DND-41 (cell line): Measurements from ENCODE around the gene GIGYF1.
"Not testable (repeated sequence)": the region's sequence is repeated elsewhere in the genome, so short reads cannot be mapped to it uniquely, and the experiment has no call there.

Experiments used
- ATAC-seq: fragments of 200-7000 bp; cut with Tn5 transposase; 3 replicates; pipeline ENCODE4 v1.9.1; 2021; ENCODE audit warnings: low read depth; ENCODE audit not compliant: insufficient read depth
- DNase-seq: peaks from one replicate; pipeline ENCODE4 v3.0.0-alpha.2; 2020
- H2AFZ ChIP-seq: 2 replicates; pipeline ENCODE4 v1.6.0; 2012; ENCODE audit warnings: low read depth, low read length
- H3K27ac ChIP-seq: 2 replicates; pipeline ENCODE4 v1.5.1; 2012; ENCODE audit warnings: low read length, inconsistent platforms
- H3K27me3 ChIP-seq: fragments of 200-600 bp; sonication (generic); 2 replicates; pipeline ENCODE4 v1.6.0; 2012; ENCODE audit warnings: low read length, mild to moderate bottlenecking, inconsistent platforms; ENCODE audit not compliant: insufficient read depth, poor library complexity
- H3K36me3 ChIP-seq: 2 replicates; pipeline ENCODE4 v1.5.1; 2012; ENCODE audit warnings: low read length, inconsistent platforms; ENCODE audit not compliant: insufficient read depth
- H3K4me1 ChIP-seq: 2 replicates; pipeline ENCODE4 v1.5.1; 2012; ENCODE audit warnings: mild to moderate bottlenecking, low read length; ENCODE audit not compliant: insufficient read depth
- H3K4me2 ChIP-seq: 2 replicates; pipeline ENCODE4 v1.6.0; 2012; ENCODE audit warnings: mild to moderate bottlenecking, moderate library complexity, low read length, inconsistent platforms; ENCODE audit not compliant: insufficient read depth
- H3K4me3 ChIP-seq, 2 experiments: fragments of 200-600 bp in 1 of 2; shearing (Covaris generic) in 1 of 2; 2 replicates each; pipeline ENCODE4 v1.5.1; 2012 to 2016; ENCODE audit warnings: inconsistent platforms in 2 of 2, low read length in 2 of 2, mild to moderate bottlenecking in 2 of 2, low read depth in 1 of 2, moderate library complexity in 1 of 2
- H3K79me2 ChIP-seq: 2 replicates; pipeline ENCODE4 v1.6.0; 2012; ENCODE audit warnings: low read length, inconsistent platforms; ENCODE audit not compliant: insufficient read depth
- H3K9ac ChIP-seq: 2 replicates; pipeline ENCODE4 v1.6.0; 2012; ENCODE audit warnings: low read depth, mild to moderate bottlenecking, inconsistent platforms, low read length, moderate library complexity
- H3K9me3 ChIP-seq: 2 replicates; pipeline ENCODE4 v1.5.1; 2012; ENCODE audit warnings: low read length, moderate library complexity, mild to moderate bottlenecking, inconsistent platforms; ENCODE audit not compliant: insufficient read depth, severe bottlenecking
- H4K20me1 ChIP-seq: 2 replicates; pipeline ENCODE4 v1.6.0; 2012; ENCODE audit warnings: low read length; ENCODE audit not compliant: insufficient read depth
- CTCF ChIP-seq: IDR thresholded peaks from 2 replicates; pipeline ENCODE4 v1.5.1; 2012; ENCODE audit warnings: borderline replicate concordance, low read length, moderate library complexity, mild to moderate bottlenecking; ENCODE audit not compliant: poor library complexity, severe bottlenecking; ENCODE audit errors: extremely low read depth
- EZH2 ChIP-seq: IDR thresholded peaks from 3 replicates; pipeline ENCODE4 v1.6.1; 2012; ENCODE audit warnings: borderline replicate concordance, low read depth, mild to moderate bottlenecking, moderate library complexity, low read length, inconsistent platforms; ENCODE audit not compliant: severe bottlenecking

Gene GIGYF1

GRCh38 chr7:100705753-100706671, 12.0 kb upstream of the GIGYF1 start, which contains the start of gene POP7:
Gene POP7, plus strand, starts transcription at chr7:100706121. Its CDS starts 710 bp downstream, at chr7:100706831.
- peak within 1 kb of the TSS; percentile 35 to 66 for H3K4me3 ChIP-seq
- no peaks in the 10 kb centered on the region for H3K9me3 ChIP-seq
- peak within 1 kb of the TSS; percentile 83 for H3K4me2 ChIP-seq
- peaks cover 21% of the 10 kb centered on the region for H3K79me2 ChIP-seq
- peak within 1 kb of the TSS; percentile 87 for H3K27ac ChIP-seq
- no peak for TF ChIP-seq EZH2
- H3K27me3 ChIP-seq = no peaks in the 10 kb centered on the region
- H3K36me3 ChIP-seq = peaks cover 18% of the 10 kb centered on the region
- H2AFZ ChIP-seq = peak within 1 kb of the TSS; percentile 90
- DNase-seq (peak; percentile 99), ATAC-seq (peak; percentile 90)
- H3K4me1 ChIP-seq = peaks cover 29% of the 10 kb centered on the region
- peaks cover 10% of the 10 kb centered on the region for H4K20me1 ChIP-seq
- H3K9ac ChIP-seq = peak within 1 kb of the TSS; percentile 84

GRCh38 chr7:100705320-100705752, 11.3 kb upstream of the GIGYF1 start:
- ATAC-seq (peak; percentile 72), DNase-seq (peak; percentile 84)
- Histone ChIP-seq H2AFZ (peak overlapping the region; percentile 75), H3K9me3 (no peaks in the 10 kb centered on the region), H3K36me3 (peaks cover 18% of the 10 kb centered on the region), H3K79me2 (peaks cover 21% of the 10 kb centered on the region), H3K4me2 (peak overlapping the region; percentile 83), H3K27me3 (no peaks in the 10 kb centered on the region), H3K4me3 (peak overlapping the region; percentile 35 to 66; a peak in 3 of 4 replicates), H3K4me1 (peaks cover 29% of the 10 kb centered on the region), H3K27ac (peak overlapping the region; percentile 87), H3K9ac (peak overlapping the region; percentile 84), H4K20me1 (peaks cover 10% of the 10 kb centered on the region)
- TF ChIP-seq CTCF (peak; percentile 96), EZH2 (no peak)

- H4K20me1 ChIP-seq, H3K27ac ChIP-seq, ATAC-seq, H3K9ac ChIP-seq, H3K36me3 ChIP-seq, DNase-seq, H3K4me1 ChIP-seq, H3K27me3 ChIP-seq, H3K9me3 ChIP-seq, H3K4me3 ChIP-seq, H3K4me2 ChIP-seq, H3K79me2 ChIP-seq, H2AFZ ChIP-seq: not testable (repeated sequence)
These were observed 7.0 kb upstream of the GIGYF1 start for GRCh38 chr7:100701089-100701488.

GRCh38 chr7:100699018-100699417, 5.0 kb upstream of the GIGYF1 start:
- Histone ChIP-seq H3K4me3 (no peak overlapping the region), H4K20me1 (no peaks in the 10 kb centered on the region), H3K4me2 (no peak overlapping the region), H3K4me1 (peaks cover 7% of the 10 kb centered on the region), H3K79me2 (no peaks in the 10 kb centered on the region), H3K27me3 (peaks cover 4% of the 10 kb centered on the region), H3K27ac (no peak overlapping the region), H3K9me3 (no peaks in the 10 kb centered on the region), H2AFZ (no peak overlapping the region), H3K36me3 (no peaks in the 10 kb centered on the region), H3K9ac (no peak overlapping the region)
- DNase-seq (no peak), ATAC-seq (no peak)
- TF ChIP-seq CTCF = no peak
- no peak for TF ChIP-seq EZH2
